ENCODE data around the gene MYO6.

DNA sequence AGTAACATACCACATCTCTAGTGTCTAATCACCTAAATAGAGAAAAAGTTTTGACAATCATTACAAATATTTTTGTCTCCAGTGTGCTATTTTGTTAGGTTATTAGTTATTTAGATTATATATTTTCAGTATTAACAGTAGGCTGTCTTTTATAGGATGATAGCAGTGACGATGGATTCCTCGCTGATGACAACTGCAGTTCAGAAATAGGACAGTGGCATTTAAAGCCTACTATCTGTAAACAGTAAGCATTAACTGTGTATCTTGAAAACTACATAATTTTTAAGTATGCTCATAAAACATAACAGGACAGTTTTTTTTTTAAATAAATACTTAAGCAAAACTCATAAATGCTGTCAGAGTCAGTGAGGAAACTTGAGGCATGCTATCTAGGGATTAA lies 37.9 kb upstream of the MYO6 start:
- TF ChIP-seq PATZ1 (CRISPR knock-in tag; IDR thresholded peaks at IDR 0.05; ENCODE audit: borderline replicate concordance) (no peak), ZFP30 (CRISPR knock-in tag; IDR thresholded peaks at IDR 0.05) (no peak), CREB5 (CRISPR knock-in tag; IDR thresholded peaks at IDR 0.05; ENCODE audit: low read depth) (no peak), RARB (CRISPR knock-in tag; IDR thresholded peaks at IDR 0.05) (no peak), TCF4 (CRISPR knock-in tag; IDR thresholded peaks at IDR 0.05; ENCODE audit: borderline replicate concordance) (no peak), TSHZ2 (CRISPR knock-in tag; IDR thresholded peaks at IDR 0.05) (no peak), ZNF8 (CRISPR knock-in tag; IDR thresholded peaks at IDR 0.05) (no peak), ARNTL (CRISPR knock-in tag; IDR thresholded peaks at IDR 0.05; ENCODE audit: borderline replicate concordance, low read depth) (no peak), TOX (CRISPR knock-in tag; IDR thresholded peaks at IDR 0.05; ENCODE audit: borderline replicate concordance) (no peak), SNAI2 (CRISPR knock-in tag; IDR thresholded peaks at IDR 0.05) (no peak), ISL1 (CRISPR knock-in tag; IDR thresholded peaks at IDR 0.05) (no peak)
